GM19452 (cell line): ENCODE data around the gene PLGRKT.
"Not testable (repeated sequence)": the region's sequence is repeated elsewhere in the genome, so short reads cannot be mapped to it uniquely, and the experiment has no call there.

Source experiments
- ATAC-seq: cut with Tn5 transposase; IDR thresholded peaks from one replicate; pipeline ENCODE4 v1.9.1; 2021; ENCODE audit not compliant: unreplicated experiment

PLGRKT gene

DNA sequence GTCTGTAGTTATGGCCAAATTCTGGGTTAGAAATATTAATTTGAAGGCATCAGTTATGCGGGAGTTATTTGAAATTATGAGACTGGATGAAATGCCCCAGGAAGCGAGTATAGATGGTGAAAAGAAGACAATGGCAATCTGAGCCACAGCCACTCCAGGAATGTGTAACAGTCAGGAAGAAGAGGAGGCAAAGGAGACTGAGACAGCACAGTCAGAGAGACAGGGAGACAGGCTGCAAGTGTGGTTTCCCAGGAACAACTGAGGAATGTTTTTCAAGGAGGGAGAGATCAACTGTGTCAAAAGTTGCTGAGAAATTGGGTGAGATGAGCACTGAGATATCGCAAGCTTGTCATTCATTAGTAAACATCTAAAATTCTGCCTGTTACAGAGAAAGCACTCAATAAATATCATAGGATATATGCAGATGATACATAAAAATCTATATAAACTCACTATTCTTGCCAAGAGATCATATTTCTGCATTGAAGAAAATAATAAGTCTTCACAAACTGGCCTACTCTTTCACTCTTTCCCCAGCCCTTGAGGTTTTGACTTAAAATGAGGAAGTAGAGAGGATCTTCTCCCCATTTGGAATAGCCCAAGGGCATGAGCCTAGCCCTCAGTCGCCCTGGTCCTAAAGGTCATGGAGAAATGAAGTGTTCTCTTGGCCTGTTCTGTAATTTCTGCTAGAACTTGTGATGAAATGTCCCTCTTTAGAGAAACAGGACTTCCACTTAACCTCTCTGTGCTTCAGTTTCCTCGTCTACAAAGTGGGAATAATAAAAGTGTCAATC is 49.5 kb downstream of the PLGRKT start:
- ATAC-seq, result no peak

DNA sequence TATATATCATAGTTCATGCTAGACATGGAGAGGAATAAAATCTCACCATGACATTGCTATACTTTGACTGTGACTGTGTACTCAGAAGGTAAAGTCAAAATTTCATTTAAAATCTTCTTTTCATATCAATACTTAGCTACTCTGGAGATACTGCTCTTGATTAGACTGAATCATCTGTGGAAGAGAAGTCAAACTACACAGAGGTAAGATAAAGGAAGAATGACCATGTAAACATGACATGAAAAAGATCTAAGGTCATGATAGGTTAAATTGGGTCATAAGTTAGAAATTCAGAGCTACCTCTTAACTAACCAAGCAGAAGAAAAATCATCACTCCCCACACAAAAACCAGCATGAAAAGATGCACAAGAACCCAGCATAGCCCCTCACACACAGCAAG is 53.3 kb downstream of the PLGRKT start:
- no peak for ATAC-seq

DNA sequence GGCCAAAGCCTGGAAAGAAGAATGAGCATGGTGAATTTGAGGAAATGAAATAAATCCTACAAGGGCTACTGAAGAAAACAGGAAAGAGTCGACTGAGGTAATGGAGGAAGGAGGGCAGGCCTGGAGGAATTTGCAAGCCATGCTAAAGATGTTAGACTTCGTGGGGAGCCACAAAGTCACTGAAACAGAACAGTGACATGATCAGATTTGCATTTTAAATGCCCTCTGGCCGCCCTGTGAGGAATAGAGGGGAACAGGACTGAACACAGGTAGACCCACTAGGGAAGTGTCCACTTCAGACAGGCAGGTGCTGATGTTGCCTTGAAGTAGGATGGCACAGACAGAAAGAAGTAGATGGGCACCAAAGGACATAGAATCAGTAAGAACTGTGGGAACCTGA is 55.2 kb downstream of the PLGRKT start:
- no peak for ATAC-seq

DNA sequence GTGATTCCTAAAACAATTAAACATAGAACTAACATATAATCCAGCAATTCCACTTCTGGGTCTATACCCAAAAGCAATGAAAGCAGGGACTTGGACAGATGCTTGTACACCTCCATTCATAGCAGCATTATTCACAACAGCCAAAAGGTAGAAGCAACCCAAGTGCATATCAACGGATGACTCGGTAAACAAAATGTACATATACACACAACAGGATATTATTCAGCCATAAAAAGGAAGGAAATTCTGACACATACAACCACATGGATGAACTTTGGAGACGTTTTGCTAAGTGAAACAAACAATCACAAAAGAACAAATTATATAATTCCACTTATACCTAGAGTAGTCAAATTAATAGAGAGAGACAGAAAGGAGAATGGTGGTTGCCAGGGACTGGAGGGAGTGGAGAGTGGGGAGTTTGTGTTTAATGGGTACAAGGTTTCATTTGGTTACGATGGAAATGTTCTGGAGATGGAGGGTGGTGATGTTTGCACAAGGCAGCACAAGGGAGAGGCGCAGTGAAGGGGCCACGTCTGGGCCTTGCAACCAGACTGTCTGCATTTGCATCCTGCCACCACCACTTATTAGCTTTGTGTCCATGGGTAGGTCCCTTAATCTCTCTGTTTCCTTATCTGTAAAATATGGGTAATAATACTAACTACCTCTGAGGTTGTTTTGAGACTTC is 61.8 kb downstream of the PLGRKT start:
- ATAC-seq, result no peak

DNA sequence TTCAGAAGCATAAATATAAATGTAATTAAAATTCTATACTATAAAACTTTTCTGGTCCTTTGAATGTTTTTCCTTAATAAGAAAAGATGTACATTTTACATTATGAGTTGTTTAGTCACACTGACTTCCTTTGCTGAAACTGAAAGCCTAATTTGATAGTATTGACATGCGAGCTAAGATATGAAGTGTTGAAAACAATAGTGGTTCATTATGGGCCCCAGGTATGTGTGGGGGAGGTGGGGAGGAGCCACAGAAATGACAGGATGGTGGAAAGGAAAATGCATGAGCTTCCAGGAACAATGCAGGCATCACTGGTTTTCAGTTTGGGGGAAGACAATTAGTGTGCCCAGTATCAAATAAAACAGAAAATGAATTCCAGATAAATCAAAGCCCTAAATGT is 62.6 kb downstream of the PLGRKT start:
- no peak for ATAC-seq

DNA sequence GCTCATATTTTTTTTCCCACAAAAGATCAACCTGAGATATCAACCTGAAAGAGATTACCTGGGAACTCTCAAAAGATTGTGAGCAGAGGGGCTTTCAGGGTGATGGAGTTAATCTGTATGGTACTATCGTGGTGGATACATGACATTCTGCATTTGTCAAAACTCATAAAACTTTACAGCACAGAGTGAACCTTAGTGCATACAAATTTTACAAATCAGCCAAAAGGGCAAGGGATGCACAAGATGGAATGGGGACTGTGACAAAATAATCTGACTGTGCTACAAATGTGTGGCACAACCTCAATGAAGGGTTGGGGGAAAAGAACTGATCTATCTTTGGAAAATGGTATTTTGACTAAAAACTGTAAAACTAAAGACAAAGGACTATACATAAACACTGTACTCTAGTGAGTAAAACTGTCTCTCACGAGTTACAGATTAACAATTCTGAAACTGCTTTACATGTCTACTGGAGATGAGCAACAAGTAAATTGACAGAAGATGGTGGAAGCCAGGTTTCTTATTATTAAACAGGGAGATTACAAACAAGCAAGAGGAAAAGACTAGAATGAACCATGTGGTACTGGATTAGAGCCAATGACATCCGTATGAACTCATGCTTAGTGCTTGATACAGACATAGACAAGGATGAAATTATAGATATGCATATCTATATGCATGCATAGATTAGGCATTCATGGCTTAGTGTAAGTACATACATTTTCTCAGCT is 73.3 kb downstream of the PLGRKT start:
- peak; percentile 94 for ATAC-seq

DNA sequence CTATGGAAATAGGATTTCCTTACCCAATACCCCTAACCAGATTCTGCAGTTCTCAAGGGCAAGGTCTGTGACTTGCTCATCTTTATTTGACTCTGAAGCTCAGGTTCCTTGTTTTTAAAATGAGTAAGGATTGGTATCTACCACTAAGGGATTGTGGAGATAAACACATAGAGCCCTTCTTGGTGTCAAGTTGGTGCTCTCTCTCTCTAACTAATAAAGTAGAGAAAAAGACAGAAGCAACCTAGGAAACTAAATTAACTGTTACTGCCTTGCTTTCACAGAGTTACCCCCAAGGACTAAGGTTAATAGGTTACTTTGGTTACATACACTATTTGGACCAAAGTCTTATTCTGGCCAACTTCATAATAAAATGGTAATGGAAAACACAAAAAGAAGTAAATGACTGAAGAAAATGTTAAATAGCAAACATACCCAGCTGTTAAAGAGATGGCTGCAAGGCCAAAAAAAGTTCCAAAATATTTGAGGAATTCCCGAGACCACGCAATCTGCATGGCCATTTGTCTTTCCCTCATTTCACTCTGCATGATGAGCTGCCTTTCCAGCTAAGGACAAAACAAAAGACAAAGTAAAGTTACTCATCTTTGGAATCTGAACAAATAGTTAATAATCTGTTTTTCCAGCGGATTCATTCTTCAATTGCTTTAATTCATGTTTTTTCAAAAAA is 76.3 kb downstream of the PLGRKT start:
- ATAC-seq, result no peak

DNA sequence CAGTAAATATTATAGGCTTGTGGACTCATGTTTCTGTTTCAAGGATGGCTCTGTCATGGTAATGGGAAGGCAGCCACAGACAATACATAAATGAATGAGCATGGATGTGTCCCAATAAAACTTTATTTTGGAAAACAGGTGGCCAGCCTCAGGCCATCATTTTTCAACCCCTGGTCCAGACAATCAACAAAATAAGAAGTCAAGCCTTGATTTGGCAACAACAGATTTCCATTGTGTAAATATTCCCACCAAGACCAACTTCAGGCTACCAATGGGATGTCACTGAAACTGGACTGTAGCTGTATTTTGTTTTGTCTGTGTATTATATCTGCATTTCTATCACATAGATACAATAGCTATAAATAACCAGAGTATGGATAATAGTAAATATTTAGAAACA is 77.4 kb downstream of the PLGRKT start:
- no peak for ATAC-seq

DNA sequence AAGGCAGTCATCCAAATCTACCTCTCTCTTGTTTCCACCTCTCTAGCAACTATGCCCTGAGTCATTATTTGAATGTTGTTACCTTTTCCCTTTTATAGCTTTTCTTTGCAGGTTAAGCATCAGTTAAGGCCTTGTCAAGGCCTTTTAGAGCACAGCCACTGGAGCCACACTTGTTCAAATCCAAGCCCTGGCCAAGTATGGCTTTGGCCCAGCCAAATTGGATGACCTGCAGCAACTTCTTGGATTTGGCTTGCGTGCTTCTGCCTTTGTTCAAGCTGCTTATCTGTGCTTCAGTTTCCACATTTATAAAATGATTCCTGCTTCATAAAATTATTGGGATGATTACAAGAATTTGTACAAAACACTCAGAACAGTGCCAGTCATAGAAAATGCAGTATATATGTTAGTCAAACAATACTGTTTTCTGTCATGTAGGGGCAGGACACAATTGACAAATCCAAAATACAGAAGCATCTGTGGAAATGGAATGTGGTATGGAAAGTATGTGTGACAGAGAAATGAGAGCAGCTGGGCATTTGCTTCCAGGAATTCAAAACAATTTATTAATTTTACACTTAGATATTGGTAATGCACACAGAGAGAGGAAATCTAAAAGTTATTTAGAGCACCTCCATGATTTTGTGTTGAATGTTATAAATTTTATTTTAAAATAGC is 80.2 kb downstream of the PLGRKT start:
- ATAC-seq, result no peak

DNA sequence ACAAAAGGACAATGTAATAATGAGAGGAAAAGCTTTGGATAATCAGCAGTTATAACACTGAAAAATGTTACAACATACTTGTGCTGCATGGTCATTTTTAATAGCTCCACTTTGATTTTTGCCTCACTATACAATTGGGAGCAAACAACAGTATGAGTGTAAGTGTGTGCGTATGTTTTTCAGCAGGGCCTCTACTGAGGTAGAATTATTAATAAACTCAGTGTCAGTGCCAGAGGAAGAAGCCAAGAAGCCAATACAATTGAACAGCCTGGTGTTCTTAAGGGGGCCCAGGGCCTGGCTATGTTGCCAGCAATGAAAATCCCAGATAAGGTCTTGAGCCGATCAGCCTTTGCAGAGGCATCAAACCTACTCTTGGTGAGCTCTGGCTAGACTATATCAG is 81.9 kb downstream of the PLGRKT start:
- ATAC-seq, result no peak

DNA sequence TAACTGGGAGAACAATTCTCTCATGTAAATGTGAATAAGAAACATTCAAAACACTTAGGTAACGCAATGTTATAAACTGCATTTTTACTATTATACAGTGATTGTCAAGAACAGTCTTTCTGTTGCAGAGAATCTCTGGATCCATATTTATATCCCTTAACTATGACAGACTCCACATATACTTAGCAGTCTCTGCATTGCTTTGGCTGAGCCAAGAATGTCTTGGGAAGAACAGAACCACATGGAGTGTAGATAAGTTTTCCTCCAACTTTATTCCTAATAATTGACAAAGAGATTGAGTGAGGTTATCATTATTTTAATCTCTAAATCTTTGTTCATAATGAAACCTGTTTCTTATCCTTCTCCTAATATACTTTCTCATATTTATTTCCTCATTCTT is 82.5 kb downstream of the PLGRKT start:
- no peak for ATAC-seq

DNA sequence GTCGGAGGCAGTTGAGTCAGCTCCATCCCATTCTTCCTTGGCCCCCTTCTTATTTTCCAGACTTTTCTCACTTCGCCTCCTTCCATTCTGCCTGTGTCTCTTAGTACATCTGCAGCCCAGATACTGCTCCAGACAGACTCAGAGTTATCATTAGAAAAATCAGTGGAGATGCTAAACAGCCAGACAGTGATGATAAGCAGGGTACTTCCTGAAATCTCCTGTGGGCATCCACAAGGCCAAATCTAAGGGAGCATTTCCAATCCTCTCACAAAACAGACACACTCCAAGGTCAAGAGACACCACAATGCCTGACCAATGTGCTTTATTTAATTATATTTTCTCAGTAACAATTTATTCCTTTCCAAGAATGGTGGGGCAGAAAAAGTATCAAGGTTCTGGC is 83.5 kb downstream of the PLGRKT start:
- no peak for ATAC-seq

DNA sequence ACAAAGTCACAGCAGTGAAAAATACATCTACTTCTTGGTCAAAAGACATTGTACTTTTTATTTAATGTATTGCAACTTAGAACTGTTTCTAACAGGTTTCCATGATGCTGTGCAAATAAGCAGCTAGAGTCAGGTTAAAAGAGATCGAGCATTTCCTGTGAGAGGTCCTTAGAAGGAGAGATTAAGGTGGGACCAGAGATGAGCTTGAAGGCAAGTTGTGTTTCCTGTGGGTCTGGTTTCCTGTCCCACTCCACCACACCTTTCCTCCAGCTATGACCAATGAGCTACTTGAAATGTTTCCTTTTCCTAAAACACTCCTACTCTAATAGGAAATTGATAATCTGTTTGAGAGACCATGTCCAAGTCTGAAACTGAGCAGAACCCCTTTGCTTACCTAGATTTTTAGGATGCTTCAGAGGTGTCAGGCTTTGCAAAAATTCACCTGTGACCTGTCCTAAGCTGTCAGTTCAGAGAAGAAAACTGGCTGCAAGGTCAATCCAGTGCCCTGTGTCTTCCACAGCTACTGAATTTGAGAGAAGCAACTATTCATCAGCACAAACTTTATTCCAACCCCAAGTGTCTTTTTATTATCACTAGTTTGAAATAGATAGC is 85.0 kb downstream of the PLGRKT start:
- no peak for ATAC-seq

DNA sequence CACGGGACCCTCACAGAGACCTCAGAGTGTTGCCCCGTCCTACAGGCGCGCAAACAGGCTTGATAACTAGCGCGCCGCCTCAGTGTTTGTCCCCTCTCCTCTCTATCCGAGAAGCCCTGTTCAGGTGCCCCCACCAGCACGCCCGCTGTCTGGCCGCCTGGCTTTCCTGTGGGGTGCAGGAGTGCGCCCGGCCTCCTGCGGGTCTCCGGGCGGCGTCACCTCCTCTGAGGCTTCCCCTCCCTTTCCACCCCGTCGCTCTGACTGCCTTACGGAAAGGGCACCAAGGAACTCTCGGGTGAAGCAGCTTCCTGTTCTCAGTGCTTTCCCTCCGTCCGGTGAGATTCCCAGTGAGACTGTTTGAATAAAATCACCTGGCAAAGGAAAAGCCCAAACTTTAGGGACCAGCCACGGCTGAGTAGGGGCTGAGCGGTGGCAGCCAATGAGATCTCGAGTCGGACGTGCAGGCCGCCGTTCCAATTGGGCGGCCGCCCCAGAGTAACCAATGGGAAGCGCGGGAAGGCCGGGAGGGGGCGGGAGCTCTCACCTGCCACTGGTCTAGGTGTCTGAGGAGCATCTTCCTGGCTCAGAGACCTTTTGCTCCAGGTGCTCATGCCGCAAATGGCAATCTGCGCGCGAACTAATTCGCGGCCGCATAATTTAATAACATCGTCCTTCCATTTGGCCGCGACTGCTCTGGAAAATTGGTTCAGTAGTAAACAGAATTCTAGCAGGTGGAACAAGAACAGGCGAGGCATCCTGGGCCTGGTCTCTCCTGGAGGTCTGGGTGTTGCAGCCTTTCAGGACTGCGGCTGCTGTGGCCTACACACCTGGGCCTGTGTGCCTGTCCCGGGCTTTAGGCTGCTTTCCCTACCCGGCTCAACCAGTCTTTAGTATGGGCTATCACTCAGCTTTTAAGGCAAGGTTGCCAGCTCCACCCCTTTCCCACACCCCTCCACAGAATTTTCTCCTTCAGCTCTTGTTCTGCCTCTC is 98.4 kb downstream of the PLGRKT start, which contains the start of gene RLN1:
TSS of gene RLN1 (minus strand) at position 885 of the 990 bp plus-strand sequence. CDS start at position 755, 130 bp downstream.
- ATAC-seq, result peak; percentile 99

DNA sequence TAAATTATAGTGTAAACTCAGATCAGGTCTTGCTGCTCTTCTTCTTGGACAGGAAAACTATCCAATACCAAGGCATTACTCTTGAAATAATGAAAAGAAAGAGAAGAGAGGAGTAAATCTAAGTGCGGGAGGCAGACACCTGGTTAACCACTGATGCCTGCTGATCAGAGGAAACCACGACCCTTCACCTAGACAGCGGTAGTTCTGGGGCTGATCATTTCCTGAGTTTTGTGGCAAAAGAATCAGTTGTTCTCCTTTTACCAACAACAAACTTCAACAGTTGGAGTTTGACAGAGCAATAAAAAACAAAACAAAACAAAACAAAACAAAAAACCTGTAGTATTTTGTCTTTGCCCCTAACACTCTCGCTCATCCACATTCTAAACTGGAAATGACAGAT is 101.0 kb downstream of the PLGRKT start:
- ATAC-seq, result no peak

DNA sequence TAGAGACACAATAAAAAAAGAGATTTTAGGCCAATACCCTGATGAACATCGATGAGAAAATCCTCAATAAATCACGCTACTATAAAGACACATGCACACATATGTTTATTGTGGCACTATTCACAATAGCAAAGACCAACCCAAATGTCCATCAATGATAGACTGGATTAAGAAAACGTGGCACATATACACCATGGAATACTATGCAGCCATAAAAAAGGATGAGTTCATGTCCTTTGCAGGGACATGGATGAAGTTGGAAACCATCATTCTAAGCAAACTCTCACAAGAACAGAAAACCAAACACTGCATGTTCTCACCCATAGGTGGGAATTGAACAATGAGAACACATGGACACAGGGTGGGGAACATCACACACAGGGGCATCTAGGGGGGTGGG is 106.4 kb downstream of the PLGRKT start:
- not testable (repeated sequence) for ATAC-seq

DNA sequence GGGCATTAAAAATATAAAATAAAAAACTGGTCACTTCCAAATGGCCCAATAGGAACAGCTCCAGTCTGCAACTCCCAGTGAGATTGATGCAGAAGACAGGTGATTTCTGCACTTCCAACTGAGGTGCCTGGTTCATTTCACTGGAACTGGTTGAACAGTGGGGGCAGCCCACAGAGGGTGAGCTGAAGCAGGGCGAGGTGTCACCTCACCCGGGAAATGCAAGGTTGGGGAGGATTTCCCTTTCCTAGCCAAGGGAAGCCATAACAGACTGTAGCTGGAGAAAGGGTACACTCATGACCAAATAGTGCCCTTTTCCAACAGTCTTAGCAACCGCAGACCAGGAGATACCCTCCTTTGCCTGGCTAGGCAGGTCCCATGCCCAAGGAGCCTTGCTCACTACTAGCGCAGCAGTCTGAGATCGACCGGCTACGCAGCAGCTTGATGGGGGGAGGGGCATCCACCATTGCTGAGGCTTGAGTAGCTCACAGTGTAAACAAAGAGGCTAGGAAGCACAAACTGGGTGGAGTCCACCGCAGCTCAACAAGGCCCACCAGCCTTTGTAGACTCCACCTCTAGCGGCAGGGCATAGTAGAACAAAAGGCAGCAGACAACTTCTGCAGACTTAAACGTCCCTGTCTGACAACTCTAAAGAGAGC is 110.7 kb downstream of the PLGRKT start:
- no peak for ATAC-seq

DNA sequence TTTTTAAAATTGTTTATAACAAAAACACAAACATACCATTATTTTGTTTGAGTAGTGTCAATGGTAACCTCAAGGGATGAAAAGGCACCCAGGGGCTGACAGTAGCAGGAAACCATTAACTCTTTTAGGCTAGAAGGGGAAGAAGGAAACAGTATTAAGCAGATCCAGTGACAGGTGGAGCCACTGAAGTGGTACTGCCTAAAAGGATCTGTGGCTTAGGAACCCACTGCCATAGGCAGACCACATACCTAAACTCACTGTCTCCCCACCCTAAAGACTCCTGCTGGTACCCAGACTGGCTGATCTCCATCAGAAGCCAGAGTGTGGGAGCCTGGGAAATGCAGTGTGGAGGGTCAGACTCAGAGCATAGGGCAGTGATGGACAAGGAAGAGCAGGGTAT is 111.5 kb downstream of the PLGRKT start:
- ATAC-seq, result no peak

DNA sequence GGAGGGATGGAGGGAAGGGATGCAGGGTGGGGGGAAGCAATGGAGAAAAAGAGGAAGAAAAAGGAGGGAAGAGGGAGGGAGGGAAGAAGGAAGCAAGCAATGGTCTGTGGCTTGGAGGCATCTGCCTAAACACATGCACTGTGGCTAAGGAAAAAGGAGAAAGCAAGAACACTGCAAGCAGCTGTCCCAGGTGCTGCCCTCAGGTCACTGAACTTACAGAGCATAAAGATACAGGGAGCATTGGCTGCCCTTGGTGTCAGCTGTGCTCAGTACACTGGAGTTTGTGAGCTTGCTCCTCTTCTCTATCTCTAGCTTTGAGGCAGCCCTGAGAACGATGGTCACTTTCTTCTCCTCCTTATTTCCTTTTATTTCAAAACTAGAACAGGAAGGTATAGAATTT is 116.1 kb downstream of the PLGRKT start:
- ATAC-seq, result not testable (repeated sequence)
